Measurements from ENCODE around the gene BCKDHB. TPM values are rescaled to one million over a fixed set of nuclear protein-coding genes. Genes with fewer than 3 reads are reported as not detected.

Gene BCKDHB
- total RNA-seq, 2 donors from 2014 or later = 15.4 to 15.6 TPM

Other genes starting within 250 kb of the BCKDHB start
- under 1 TPM; 0.47 to 0.58 TPM for gene ELOVL4, start 159.1 kb upstream of the BCKDHB start, total RNA-seq
- gene TTK, start 102.0 kb upstream of the BCKDHB start, total RNA-seq = under 1 TPM; 0.52 to 0.62 TPM